PC-3 (cell line): ENCODE measurements around the gene SORL1.

ENCODE experiments used
- EZH2 ChIP-seq: fragments of 300-600 bp; sonication (generic); IDR thresholded peaks from one replicate; pipeline ENCODE4 v1.6.1; 2017; ENCODE audit warnings: antibody characterized with exemption, mild to moderate bottlenecking, low read length; ENCODE audit not compliant: unreplicated experiment
- EZH2phosphoT487 ChIP-seq: fragments of 300-600 bp; sonication (generic); IDR thresholded peaks from 2 replicates; pipeline ENCODE4 v1.6.1; 2018; ENCODE audit warnings: mild to moderate bottlenecking, antibody characterized with exemption, low read length, borderline replicate concordance
- TF ChIP-seq, protein P1 (sequence below): fragments of 300-600 bp; sonication (generic); conservative IDR thresholded peaks from 2 replicates; pipeline ENCODE4 v1.5.1; 2017; ENCODE audit warnings: antibody characterized with exemption, low read depth, mild to moderate bottlenecking, low read length

DNA sequence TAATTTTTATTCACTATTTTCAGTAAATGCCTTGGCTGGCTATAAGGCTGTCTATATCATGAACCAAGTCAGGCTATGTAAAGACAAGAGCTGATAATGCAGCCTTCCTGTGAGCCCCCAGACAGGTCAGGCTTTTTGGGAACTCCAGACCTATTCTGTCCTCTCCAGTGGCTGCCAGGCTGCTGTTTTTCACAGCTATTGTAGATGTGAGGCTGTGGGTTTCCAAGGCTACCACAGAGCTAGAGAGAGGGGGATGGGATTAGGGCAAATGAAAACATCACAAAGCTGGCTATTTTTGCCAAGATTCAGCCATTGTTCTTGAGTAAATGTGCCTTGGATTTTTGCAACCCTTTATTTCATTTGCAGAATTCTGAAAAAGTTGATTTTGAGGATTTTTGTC lies 56.3 kb downstream of the SORL1 start:
- TF ChIP-seq, protein P1, sequence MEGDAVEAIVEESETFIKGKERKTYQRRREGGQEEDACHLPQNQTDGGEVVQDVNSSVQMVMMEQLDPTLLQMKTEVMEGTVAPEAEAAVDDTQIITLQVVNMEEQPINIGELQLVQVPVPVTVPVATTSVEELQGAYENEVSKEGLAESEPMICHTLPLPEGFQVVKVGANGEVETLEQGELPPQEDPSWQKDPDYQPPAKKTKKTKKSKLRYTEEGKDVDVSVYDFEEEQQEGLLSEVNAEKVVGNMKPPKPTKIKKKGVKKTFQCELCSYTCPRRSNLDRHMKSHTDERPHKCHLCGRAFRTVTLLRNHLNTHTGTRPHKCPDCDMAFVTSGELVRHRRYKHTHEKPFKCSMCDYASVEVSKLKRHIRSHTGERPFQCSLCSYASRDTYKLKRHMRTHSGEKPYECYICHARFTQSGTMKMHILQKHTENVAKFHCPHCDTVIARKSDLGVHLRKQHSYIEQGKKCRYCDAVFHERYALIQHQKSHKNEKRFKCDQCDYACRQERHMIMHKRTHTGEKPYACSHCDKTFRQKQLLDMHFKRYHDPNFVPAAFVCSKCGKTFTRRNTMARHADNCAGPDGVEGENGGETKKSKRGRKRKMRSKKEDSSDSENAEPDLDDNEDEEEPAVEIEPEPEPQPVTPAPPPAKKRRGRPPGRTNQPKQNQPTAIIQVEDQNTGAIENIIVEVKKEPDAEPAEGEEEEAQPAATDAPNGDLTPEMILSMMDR, result no peak
- TF ChIP-seq EZH2 (no peak), EZH2phosphoT487 (no peak)
